ENCODE data around the gene GPATCH2L. TPM values are rescaled to one million over a fixed set of nuclear protein-coding genes. Genes with fewer than 3 reads are reported as not detected.

The GPATCH2L gene
- polyA plus RNA-seq, 3 donors = 10.6 to 28.3 (median 13.8) TPM

GRCh38 chr14:76236172-76237130, 84.7 kb downstream of the GPATCH2L start:
- peaks cover 0 to 11% of the 10 kb centered on the region in 2 donors for H3K36me3 Mint-ChIP-seq
- no peak overlapping the region for H3K4me3 Mint-ChIP-seq
- intact Hi-C loops (cut with micrococcal nuclease) = no loop called here
- Histone ChIP-seq H4K20me1 (ENCODE audit: insufficient read depth, low read length) (no peaks in the 10 kb centered on the region), H3K9ac (ENCODE audit: insufficient read depth, low read length, poor library complexity, severe bottlenecking) (no peak overlapping the region), H3K27ac (ENCODE audit: low read depth in 1 of 2, low read length in 2 of 2) (no peak overlapping the region), H3K4me2 (replicated peaks; ENCODE audit: extremely low read depth, low read length, poor library complexity, severe bottlenecking) (no peak overlapping the region), H3K79me2 (ENCODE audit: insufficient read depth, low read length) (no peaks in the 10 kb centered on the region), H3K9me3 (replicated peaks in 1 of 2; ENCODE audit: control insufficient read depth in 1 of 2, insufficient read depth in 1 of 2, low read length in 2 of 2) (peaks cover 0 to 4% of the 10 kb centered on the region in 2 donors), H3K4me3 (replicated peaks in 1 of 3; ENCODE audit: low read depth in 2 of 3, low read length in 3 of 3) (no peak overlapping the region), H2AFZ (ENCODE audit: insufficient read depth, low read depth, low read length, poor library complexity, severe bottlenecking) (no peak overlapping the region), H3K27me3 (ENCODE audit: control insufficient read depth in 2 of 2, insufficient read depth in 2 of 2, low read length in 2 of 2) (no peaks in the 10 kb centered on the region), H3K36me3 (replicated peaks in 1 of 2; ENCODE audit: control insufficient read depth in 1 of 2, insufficient read depth in 2 of 2, low read length in 2 of 2) (no peaks in the 10 kb centered on the region), H3K4me1 (ENCODE audit: control insufficient read depth in 1 of 2, insufficient read depth in 2 of 2, low read length in 2 of 2) (no peaks in the 10 kb centered on the region)
- TF ChIP-seq CTCF (IDR thresholded peaks at IDR 0.05) = no peak
- 66% methylated on average over 10 of the region's 13 CpGs for WGBS (ENCODE audit: insufficient coverage)
- H3K9me3 Mint-ChIP-seq = peaks cover 3 to 24% (median 13%) of the 10 kb centered on the region in 7 donors
- H3K27me3 Mint-ChIP-seq (ENCODE audit: low read depth in 3 of 3) = peaks cover 0 to 4% (median 1%) of the 10 kb centered on the region in 3 donors
- no peak for DNase-seq
- peak overlapping the region in 2 of 7 donors; percentile 53 to 64 for H3K27ac Mint-ChIP-seq
- peaks cover 7% of the 10 kb centered on the region for H3K4me1 Mint-ChIP-seq

DNA sequence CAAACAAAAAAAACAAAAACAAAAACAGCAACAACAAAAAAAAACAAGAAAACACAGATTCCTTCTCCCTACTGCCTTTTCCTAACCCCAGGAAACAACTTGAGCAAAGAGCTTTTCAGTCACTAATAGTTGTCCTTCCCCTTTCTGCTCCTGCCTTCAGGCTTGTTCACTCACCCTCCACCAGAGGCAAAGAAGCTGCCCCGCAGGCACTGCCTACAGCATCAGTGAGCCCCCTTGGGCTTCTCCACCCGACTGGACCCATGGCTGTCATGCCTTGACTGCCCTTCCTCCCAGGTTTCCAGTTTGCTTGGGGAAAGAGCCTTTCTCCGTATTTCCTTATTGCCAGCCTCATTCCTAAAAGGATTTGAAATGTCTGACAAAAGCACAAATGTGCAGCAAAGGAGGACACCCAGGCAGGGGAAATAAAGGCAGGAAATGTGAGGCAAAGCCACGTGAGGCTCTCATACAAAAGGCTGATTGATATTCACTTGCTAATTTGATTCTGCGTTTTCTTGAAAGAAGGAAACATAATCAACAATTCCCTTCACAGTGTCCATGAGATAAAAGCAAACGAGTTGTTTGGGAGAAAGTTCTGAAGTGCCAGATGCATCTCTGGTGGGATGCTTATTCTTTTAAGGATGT, 85.7 kb downstream of the GPATCH2L start:
- Histone ChIP-seq H2AFZ (ENCODE audit: insufficient read depth, low read depth, low read length, poor library complexity, severe bottlenecking) (no peak overlapping the region), H3K4me1 (ENCODE audit: control insufficient read depth in 1 of 2, insufficient read depth in 2 of 2, low read length in 2 of 2) (no peaks in the 10 kb centered on the region), H3K4me2 (replicated peaks; ENCODE audit: extremely low read depth, low read length, poor library complexity, severe bottlenecking) (no peak overlapping the region), H4K20me1 (ENCODE audit: insufficient read depth, low read length) (no peaks in the 10 kb centered on the region), H3K36me3 (replicated peaks in 1 of 2; ENCODE audit: control insufficient read depth in 1 of 2, insufficient read depth in 2 of 2, low read length in 2 of 2) (no peaks in the 10 kb centered on the region), H3K9me3 (replicated peaks in 1 of 2; ENCODE audit: control insufficient read depth in 1 of 2, insufficient read depth in 1 of 2, low read length in 2 of 2) (peaks cover 2 to 14% of the 10 kb centered on the region in 2 donors), H3K27ac (ENCODE audit: low read depth in 1 of 2, low read length in 2 of 2) (no peak overlapping the region), H3K27me3 (ENCODE audit: control insufficient read depth in 2 of 2, insufficient read depth in 2 of 2, low read length in 2 of 2) (no peaks in the 10 kb centered on the region), H3K9ac (ENCODE audit: insufficient read depth, low read length, poor library complexity, severe bottlenecking) (no peak overlapping the region), H3K79me2 (ENCODE audit: insufficient read depth, low read length) (no peaks in the 10 kb centered on the region), H3K4me3 (replicated peaks in 1 of 3; ENCODE audit: low read depth in 2 of 3, low read length in 3 of 3) (no peak overlapping the region)
- H3K4me1 Mint-ChIP-seq = peaks cover 7% of the 10 kb centered on the region
- TF ChIP-seq CTCF (IDR thresholded peaks at IDR 0.05) = no peak
- H3K9me3 Mint-ChIP-seq = peaks cover 10 to 32% (median 20%) of the 10 kb centered on the region in 7 donors
- intact Hi-C loops (cut with micrococcal nuclease) = no loop called here
- peaks cover 0 to 11% of the 10 kb centered on the region in 2 donors for H3K36me3 Mint-ChIP-seq
- no peak for DNase-seq
- WGBS (ENCODE audit: insufficient coverage) = 77% methylated on average over 2 of the region's 6 CpGs
- H3K27me3 Mint-ChIP-seq (ENCODE audit: low read depth in 3 of 3) = peaks cover 0 to 4% (median 1%) of the 10 kb centered on the region in 3 donors
- no peak overlapping the region for H3K4me3 Mint-ChIP-seq
- peak overlapping the region in 1 of 7 donors; percentile 47 for H3K27ac Mint-ChIP-seq

Measured in CD14-positive monocyte (primary cell).